HG03575 (cell line): Measurements from ENCODE around the gene MEAF6.

Experiments
- ATAC-seq: cut with Tn5 transposase; IDR thresholded peaks from one replicate; pipeline ENCODE4 v1.9.1; 2021; ENCODE audit not compliant: unreplicated experiment, insufficient number of reproducible peaks, low FRiP score; ENCODE audit errors: extremely low read depth

Gene MEAF6

GRCh38 chr1:37487619-37487984 is 27.0 kb downstream of the MEAF6 start:
- ATAC-seq = no peak

- no peak for ATAC-seq
Observed at GRCh38 chr1:37486680-37487618, 27.6 kb downstream of the MEAF6 start.

GRCh38 chr1:37485902-37486679 is 28.5 kb downstream of the MEAF6 start:
- ATAC-seq = no peak

- no peak for ATAC-seq
Observed at GRCh38 chr1:37484325-37485051, 30.1 kb downstream of the MEAF6 start.

- no peak for ATAC-seq
Observed at GRCh38 chr1:37483785-37484184, 30.8 kb downstream of the MEAF6 start.

GRCh38 chr1:37482796-37483744 is 31.5 kb downstream of the MEAF6 start:
- ATAC-seq = no peak

- ATAC-seq = no peak
Observed at GRCh38 chr1:37482004-37482785, 32.4 kb downstream of the MEAF6 start.

GRCh38 chr1:37481289-37482003 is 33.1 kb downstream of the MEAF6 start:
- no peak for ATAC-seq

- no peak for ATAC-seq
Observed at GRCh38 chr1:37480581-37481288, 33.8 kb downstream of the MEAF6 start.

- ATAC-seq = no peak
Observed at GRCh38 chr1:37480125-37480466, 34.5 kb downstream of the MEAF6 start.

- no peak for ATAC-seq
Observed at GRCh38 chr1:37479255-37480124, 35.1 kb downstream of the MEAF6 start.

- ATAC-seq = no peak
Observed at GRCh38 chr1:37478890-37479254, 35.7 kb downstream of the MEAF6 start.

- ATAC-seq = no peak
Observed at GRCh38 chr1:37478451-37478881, 36.1 kb downstream of the MEAF6 start.

- ATAC-seq = no peak
Observed at GRCh38 chr1:37477946-37478345, 36.6 kb downstream of the MEAF6 start.

- ATAC-seq = no peak
Observed at GRCh38 chr1:37477198-37477931, 37.2 kb downstream of the MEAF6 start.
